Osteocyte (in vitro differentiated cells): ENCODE data around the gene PDE4D. TPM values are rescaled to one million over a fixed set of nuclear protein-coding genes. Genes with fewer than 3 reads are reported as not detected.

Experiments used
- DNase-seq: peaks from one replicate; pipeline ENCODE4 v3.0.0; 2021; ENCODE audit warnings: mixed read lengths; ENCODE audit not compliant: unreplicated experiment; ENCODE audit errors: extremely low spot score
- H3K27ac Mint-ChIP-seq: one replicate; pipeline ENCODE4 v1.8.0; 2021; ENCODE audit warnings: mild to moderate bottlenecking, mixed read lengths; ENCODE audit not compliant: unreplicated experiment
- H3K27me3 Mint-ChIP-seq: one replicate; pipeline ENCODE4 v1.8.0; 2021; ENCODE audit warnings: mixed read lengths; ENCODE audit not compliant: unreplicated experiment
- H3K36me3 Mint-ChIP-seq: one replicate; pipeline ENCODE4 v1.8.0; 2021; ENCODE audit warnings: mixed read lengths; ENCODE audit not compliant: unreplicated experiment
- H3K4me1 Mint-ChIP-seq: one replicate; pipeline ENCODE4 v1.8.0; 2021; ENCODE audit warnings: mixed read lengths; ENCODE audit not compliant: unreplicated experiment
- H3K4me3 Mint-ChIP-seq: one replicate; pipeline ENCODE4 v1.8.0; 2021; ENCODE audit warnings: mild to moderate bottlenecking, moderate library complexity, mixed read lengths; ENCODE audit not compliant: unreplicated experiment
- H3K9me3 Mint-ChIP-seq: one replicate; pipeline ENCODE4 v1.8.0; 2021; ENCODE audit warnings: mixed read lengths; ENCODE audit not compliant: unreplicated experiment
- total RNA-seq: library from RNA; stranded (reverse); gene quantifications from 2 replicates; pipeline ENCODE4 v1.2.1, GENCODE V29; 2021
- TF ChIP-seq, protein P1 (sequence below): fragments of 200-600 bp; sonication (generic); IDR thresholded peaks from 2 replicates; pipeline ENCODE4 v1.5.0; 2021; ENCODE audit warnings: antibody characterized with exemption, mild to moderate bottlenecking, moderate library complexity

PDE4D gene
- total RNA-seq, 1 donor from 2014 or later = 24.2 TPM

DNA sequence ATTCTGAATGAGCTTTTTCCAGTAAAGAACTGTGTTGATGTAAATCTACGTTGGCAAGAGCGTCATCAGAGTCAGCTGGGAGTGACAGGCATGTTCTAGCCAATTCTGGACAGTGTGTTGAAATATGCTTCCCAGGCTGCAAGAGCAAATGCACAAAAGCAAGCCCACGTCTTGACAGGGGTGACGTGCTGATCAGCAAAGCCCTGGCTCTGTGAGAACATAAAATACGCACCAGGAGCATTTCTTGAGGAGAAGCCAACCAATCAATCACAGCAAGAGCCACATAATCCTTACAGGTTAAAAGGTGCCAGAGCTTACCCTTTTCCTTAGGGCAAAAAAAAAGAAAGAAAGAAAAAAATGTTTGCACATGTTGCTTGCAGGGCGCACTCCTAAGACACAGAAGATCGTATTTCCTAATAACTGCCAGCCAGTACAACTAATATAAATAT lies 148.1 kb downstream of the PDE4D start:
- TF ChIP-seq, protein P1, sequence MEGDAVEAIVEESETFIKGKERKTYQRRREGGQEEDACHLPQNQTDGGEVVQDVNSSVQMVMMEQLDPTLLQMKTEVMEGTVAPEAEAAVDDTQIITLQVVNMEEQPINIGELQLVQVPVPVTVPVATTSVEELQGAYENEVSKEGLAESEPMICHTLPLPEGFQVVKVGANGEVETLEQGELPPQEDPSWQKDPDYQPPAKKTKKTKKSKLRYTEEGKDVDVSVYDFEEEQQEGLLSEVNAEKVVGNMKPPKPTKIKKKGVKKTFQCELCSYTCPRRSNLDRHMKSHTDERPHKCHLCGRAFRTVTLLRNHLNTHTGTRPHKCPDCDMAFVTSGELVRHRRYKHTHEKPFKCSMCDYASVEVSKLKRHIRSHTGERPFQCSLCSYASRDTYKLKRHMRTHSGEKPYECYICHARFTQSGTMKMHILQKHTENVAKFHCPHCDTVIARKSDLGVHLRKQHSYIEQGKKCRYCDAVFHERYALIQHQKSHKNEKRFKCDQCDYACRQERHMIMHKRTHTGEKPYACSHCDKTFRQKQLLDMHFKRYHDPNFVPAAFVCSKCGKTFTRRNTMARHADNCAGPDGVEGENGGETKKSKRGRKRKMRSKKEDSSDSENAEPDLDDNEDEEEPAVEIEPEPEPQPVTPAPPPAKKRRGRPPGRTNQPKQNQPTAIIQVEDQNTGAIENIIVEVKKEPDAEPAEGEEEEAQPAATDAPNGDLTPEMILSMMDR = no peak
- H3K27me3 Mint-ChIP-seq = no peaks in the 10 kb centered on the region
- DNase-seq = no peak
- peaks cover 37% of the 10 kb centered on the region for H3K4me1 Mint-ChIP-seq
- H3K4me3 Mint-ChIP-seq = peak overlapping the region; percentile 55
- H3K36me3 Mint-ChIP-seq = no peaks in the 10 kb centered on the region
- H3K9me3 Mint-ChIP-seq = no peaks in the 10 kb centered on the region
- peak overlapping the region; percentile 90 for H3K27ac Mint-ChIP-seq

- H3K27ac Mint-ChIP-seq = peak overlapping the region; percentile 90
- no peak overlapping the region for H3K4me3 Mint-ChIP-seq
- TF ChIP-seq, protein P1 = no peak
- no peaks in the 10 kb centered on the region for H3K27me3 Mint-ChIP-seq
- H3K4me1 Mint-ChIP-seq = peaks cover 37% of the 10 kb centered on the region
- no peak for DNase-seq
- no peaks in the 10 kb centered on the region for H3K36me3 Mint-ChIP-seq
- no peaks in the 10 kb centered on the region for H3K9me3 Mint-ChIP-seq
These were observed 149.0 kb downstream of the PDE4D start for GRCh38 chr5:59744531-59744992.

DNA sequence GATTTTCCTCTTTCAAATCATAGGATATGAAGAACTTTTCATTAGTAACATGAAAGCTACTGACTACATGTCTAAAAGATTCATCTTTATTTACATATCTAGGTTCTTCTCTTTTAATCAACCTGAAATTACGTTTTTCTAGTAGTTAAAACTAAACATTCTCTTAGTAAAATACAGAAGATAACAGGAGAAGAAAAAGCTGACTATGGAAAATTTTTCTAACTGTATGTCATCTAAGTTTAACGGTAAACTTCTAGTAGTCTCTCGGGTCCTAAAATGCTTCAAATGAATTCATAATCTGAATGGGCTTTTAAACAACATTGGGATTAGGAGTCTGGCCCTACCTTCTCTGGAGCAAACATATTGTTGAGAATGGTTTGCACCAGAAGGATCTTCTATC lies 151.9 kb downstream of the PDE4D start:
- no peaks in the 10 kb centered on the region for H3K9me3 Mint-ChIP-seq
- H3K4me3 Mint-ChIP-seq = no peak overlapping the region
- no peak overlapping the region for H3K27ac Mint-ChIP-seq
- TF ChIP-seq, protein P1 = no peak
- DNase-seq = no peak
- H3K4me1 Mint-ChIP-seq = peaks cover 27% of the 10 kb centered on the region
- no peaks in the 10 kb centered on the region for H3K27me3 Mint-ChIP-seq
- H3K36me3 Mint-ChIP-seq = no peaks in the 10 kb centered on the region

DNA sequence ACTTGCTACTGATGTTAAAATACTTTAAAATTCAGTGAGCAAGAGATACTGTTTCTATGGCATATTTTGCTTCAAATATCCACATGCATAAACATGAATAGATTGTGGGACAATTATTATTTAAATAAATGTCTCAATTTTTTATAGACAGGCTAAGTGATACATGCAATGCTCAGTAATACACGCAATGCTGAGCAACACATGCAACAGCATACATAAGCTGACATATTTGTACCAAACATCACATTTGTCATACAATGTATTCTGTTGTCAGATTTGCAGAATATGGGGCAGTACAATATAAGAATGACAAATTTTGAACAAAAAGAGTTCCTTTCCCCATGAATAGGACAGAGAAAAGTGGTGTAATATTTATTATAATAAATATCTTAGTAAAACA lies 155.5 kb downstream of the PDE4D start:
- DNase-seq = no peak
- Mint-ChIP-seq H3K9me3 (no peaks in the 10 kb centered on the region), H3K27me3 (no peaks in the 10 kb centered on the region), H3K36me3 (no peaks in the 10 kb centered on the region), H3K27ac (no peak overlapping the region), H3K4me3 (no peak overlapping the region), H3K4me1 (peaks cover under 1% of the 10 kb centered on the region)
- TF ChIP-seq, protein P1 = no peak

- no peak overlapping the region for H3K27ac Mint-ChIP-seq
These were observed 160.7 kb downstream of the PDE4D start for GRCh38 chr5:59732806-59733205.

More at GRCh38 chr5:59732806-59733205, 160.7 kb downstream of the PDE4D start:
- Mint-ChIP-seq H3K27me3 (no peaks in the 10 kb centered on the region), H3K36me3 (no peaks in the 10 kb centered on the region), H3K9me3 (no peaks in the 10 kb centered on the region), H3K4me3 (no peak overlapping the region), H3K4me1 (peaks cover 5% of the 10 kb centered on the region)
- TF ChIP-seq, protein P1 = no peak
- DNase-seq = no peak
